HepG2 (cell line): ENCODE data around the gene KIAA0232. TPM values are rescaled to one million over a fixed set of nuclear protein-coding genes. Genes with fewer than 3 reads are reported as not detected.

Experiments
- GLMP ChIP-seq: sonication (generic); formaldehyde crosslinking; IDR thresholded peaks from 2 replicates; pipeline ENCODE4 v1.9.0; 2021; ENCODE audit warnings: missing genetic modification reagents, mild to moderate bottlenecking, borderline replicate concordance
- HCFC1 ChIP-seq: fragments of 150-350 bp; IDR thresholded peaks from 2 replicates; pipeline ENCODE4 v1.6.1; 2014; ENCODE audit warnings: low read depth, low read length
- JUN ChIP-seq: sonication (generic); formaldehyde crosslinking; IDR thresholded peaks from 2 replicates; pipeline ENCODE4 v1.4.0; 2020; ENCODE audit warnings: mild to moderate bottlenecking, missing genetic modification reagents
- JUNB ChIP-seq: sonication (generic); formaldehyde crosslinking; IDR thresholded peaks from 2 replicates; pipeline ENCODE4 v1.8.0; 2022; ENCODE audit warnings: missing genetic modification reagents, mild to moderate bottlenecking, borderline replicate concordance
- NFYB ChIP-seq: sonication (generic); formaldehyde crosslinking; IDR thresholded peaks from 2 replicates; pipeline ENCODE4 v1.4.0; 2020; ENCODE audit warnings: missing genetic modification reagents
- TCF12 ChIP-seq, 2 experiments: fragments of 450-650 bp in 1 of 2; sonication (generic) in 1 of 2; formaldehyde crosslinking in 1 of 2; IDR thresholded peaks; 2 replicates each; pipeline versions ENCODE4 v1.6.1 to v1.8.0; 2017 to 2022; ENCODE audit warnings: antibody characterized with exemption in 1 of 2, mild to moderate bottlenecking in 1 of 2, missing genetic modification reagents in 1 of 2, moderate library complexity in 1 of 2
- TCF7 ChIP-seq: sonication (generic); IDR thresholded peaks from 2 replicates; pipeline ENCODE4 v1.6.1; 2016; ENCODE audit warnings: antibody characterized with exemption, low read depth
- ZFAT ChIP-seq: sonication (generic); formaldehyde crosslinking; conservative IDR thresholded peaks from 2 replicates; pipeline ENCODE4 v1.8.1; 2023; ENCODE audit warnings: missing genetic modification reagents, inconsistent platforms
- ZNF335 ChIP-seq: sonication (generic); formaldehyde crosslinking; IDR thresholded peaks from 2 replicates; pipeline ENCODE4 v1.4.0; 2020; ENCODE audit warnings: missing genetic modification reagents
- ZNF547 ChIP-seq: sonication (generic); formaldehyde crosslinking; IDR thresholded peaks from 2 replicates; pipeline ENCODE4 v1.5.1; 2020; ENCODE audit warnings: mild to moderate bottlenecking, missing genetic modification reagents
- ZNF562 ChIP-seq: sonication (generic); formaldehyde crosslinking; IDR thresholded peaks from 2 replicates; pipeline ENCODE4 v1.8.0; 2022; ENCODE audit warnings: missing genetic modification reagents, borderline replicate concordance
- ZNF713 ChIP-seq: sonication (generic); formaldehyde crosslinking; IDR thresholded peaks from 2 replicates; pipeline ENCODE4 v1.4.0; 2020; ENCODE audit warnings: mild to moderate bottlenecking, missing genetic modification reagents
- ZNF749 ChIP-seq: sonication (generic); formaldehyde crosslinking; IDR thresholded peaks from 2 replicates; pipeline ENCODE4 v1.8.0; 2022; ENCODE audit warnings: mild to moderate bottlenecking, missing genetic modification reagents, moderate library complexity, borderline replicate concordance
- polyA plus RNA-seq, 8 experiments: library from polyadenylated mRNA; depleted of rRNA in 3 of 8; stranded (reverse) in 7 of 8; unstranded in 1 of 8; fragments of >200 nt; fragmentation: Illumina TruSeq in 4 of 8; extraction: Trizol in 4 of 8; gene quantifications; 2 replicates each; pipeline versions ENCODE4 v1.2.1 to v1.2.3, GENCODE V29; 2011 to 2016; ENCODE audit warnings: low read depth in 4 of 8, missing spikeins in 1 of 8, mixed read lengths in 1 of 8; ENCODE audit not compliant: insufficient read depth in 1 of 8
- total RNA-seq, 5 experiments: library from RNA; depleted of rRNA; stranded (reverse); fragments of >200 nt; fragmentation: Illumina TruSeq; extraction: Trizol; gene quantifications; 2 replicates each; pipeline ENCODE4 v1.2.3, GENCODE V29; 2016; ENCODE audit warnings: low read depth in 1 of 5
- TF ChIP-seq, protein P1 (sequence below): sonication (generic); formaldehyde crosslinking; IDR thresholded peaks from 2 replicates; pipeline ENCODE4 v1.4.0; 2020; ENCODE audit warnings: mild to moderate bottlenecking, missing genetic modification reagents
- TF ChIP-seq, protein P2 (sequence below): sonication (generic); formaldehyde crosslinking; IDR thresholded peaks from 2 replicates; pipeline ENCODE4 v1.5.1; 2020; ENCODE audit warnings: missing genetic modification reagents, mild to moderate bottlenecking, borderline replicate concordance
- TF ChIP-seq, protein P3 (sequence below): sonication (generic); formaldehyde crosslinking; IDR thresholded peaks from 2 replicates; pipeline ENCODE4 v1.8.1; 2023; ENCODE audit warnings: mild to moderate bottlenecking, missing genetic modification reagents
- TF ChIP-seq, protein P4 (sequence below): sonication (generic); formaldehyde crosslinking; IDR thresholded peaks from 2 replicates; pipeline ENCODE4 v1.4.0; 2020; ENCODE audit warnings: missing genetic modification reagents
- TF ChIP-seq, protein P5 (sequence below): sonication (generic); formaldehyde crosslinking; IDR thresholded peaks from 2 replicates; pipeline ENCODE4 v1.5.0; 2020; ENCODE audit warnings: mild to moderate bottlenecking, missing genetic modification reagents, borderline replicate concordance

KIAA0232 gene
- total and polyA plus RNA-seq, 2 of the 13 experiments (the other 11 are each of a cell fraction or from before 2014, with no cell fraction given) = 7.8 to 17.1 TPM

GRCh38 chr4:6917461-6918271 is 135.1 kb downstream of the KIAA0232 start (continued):
- peak; percentile 29; the same call in 1 of the 2 replicates for TF ChIP-seq JUNB (CRISPR knock-in tag)
- TF ChIP-seq TCF7 = peak; percentile 81
- no peak for TF ChIP-seq GLMP (CRISPR knock-in tag)
- TF ChIP-seq ZNF713 (CRISPR knock-in tag) = no peak
- no peak for TF ChIP-seq TCF12 (IDR thresholded peaks at IDR 0.05)
- no peak for TF ChIP-seq TCF12 (CRISPR knock-in tag; IDR thresholded peaks at IDR 0.05)
- peak; percentile 88 for TF ChIP-seq ZNF335 (CRISPR knock-in tag)
- TF ChIP-seq ZNF749 (CRISPR knock-in tag) = peak; percentile 73; the same call in 1 of the 2 replicates
- TF ChIP-seq HCFC1 = no peak
- no peak for TF ChIP-seq ZFAT (CRISPR knock-in tag)
- TF ChIP-seq JUN (CRISPR knock-in tag) = peak; percentile 39; the same call in 1 of the 2 replicates
- TF ChIP-seq, protein P1, sequence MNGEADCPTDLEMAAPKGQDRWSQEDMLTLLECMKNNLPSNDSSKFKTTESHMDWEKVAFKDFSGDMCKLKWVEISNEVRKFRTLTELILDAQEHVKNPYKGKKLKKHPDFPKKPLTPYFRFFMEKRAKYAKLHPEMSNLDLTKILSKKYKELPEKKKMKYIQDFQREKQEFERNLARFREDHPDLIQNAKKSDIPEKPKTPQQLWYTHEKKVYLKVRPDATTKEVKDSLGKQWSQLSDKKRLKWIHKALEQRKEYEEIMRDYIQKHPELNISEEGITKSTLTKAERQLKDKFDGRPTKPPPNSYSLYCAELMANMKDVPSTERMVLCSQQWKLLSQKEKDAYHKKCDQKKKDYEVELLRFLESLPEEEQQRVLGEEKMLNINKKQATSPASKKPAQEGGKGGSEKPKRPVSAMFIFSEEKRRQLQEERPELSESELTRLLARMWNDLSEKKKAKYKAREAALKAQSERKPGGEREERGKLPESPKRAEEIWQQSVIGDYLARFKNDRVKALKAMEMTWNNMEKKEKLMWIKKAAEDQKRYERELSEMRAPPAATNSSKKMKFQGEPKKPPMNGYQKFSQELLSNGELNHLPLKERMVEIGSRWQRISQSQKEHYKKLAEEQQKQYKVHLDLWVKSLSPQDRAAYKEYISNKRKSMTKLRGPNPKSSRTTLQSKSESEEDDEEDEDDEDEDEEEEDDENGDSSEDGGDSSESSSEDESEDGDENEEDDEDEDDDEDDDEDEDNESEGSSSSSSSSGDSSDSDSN = peak; percentile 58; the same call in 1 of the 2 replicates
- TF ChIP-seq, protein P2, sequence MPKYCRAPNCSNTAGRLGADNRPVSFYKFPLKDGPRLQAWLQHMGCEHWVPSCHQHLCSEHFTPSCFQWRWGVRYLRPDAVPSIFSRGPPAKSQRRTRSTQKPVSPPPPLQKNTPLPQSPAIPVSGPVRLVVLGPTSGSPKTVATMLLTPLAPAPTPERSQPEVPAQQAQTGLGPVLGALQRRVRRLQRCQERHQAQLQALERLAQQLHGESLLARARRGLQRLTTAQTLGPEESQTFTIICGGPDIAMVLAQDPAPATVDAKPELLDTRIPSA = no peak
- 0 out of 2 replicates have a peak, but pooled peaks have one; percentile 29 for TF ChIP-seq NFYB (CRISPR knock-in tag)
- TF ChIP-seq, protein P3, sequence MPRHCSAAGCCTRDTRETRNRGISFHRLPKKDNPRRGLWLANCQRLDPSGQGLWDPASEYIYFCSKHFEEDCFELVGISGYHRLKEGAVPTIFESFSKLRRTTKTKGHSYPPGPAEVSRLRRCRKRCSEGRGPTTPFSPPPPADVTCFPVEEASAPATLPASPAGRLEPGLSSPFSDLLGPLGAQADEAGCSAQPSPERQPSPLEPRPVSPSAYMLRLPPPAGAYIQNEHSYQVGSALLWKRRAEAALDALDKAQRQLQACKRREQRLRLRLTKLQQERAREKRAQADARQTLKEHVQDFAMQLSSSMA (CRISPR knock-in tag) = no peak
- TF ChIP-seq ZNF547 (CRISPR knock-in tag) = peak; percentile 70; the same call in 1 of the 2 replicates
- TF ChIP-seq, protein P4, sequence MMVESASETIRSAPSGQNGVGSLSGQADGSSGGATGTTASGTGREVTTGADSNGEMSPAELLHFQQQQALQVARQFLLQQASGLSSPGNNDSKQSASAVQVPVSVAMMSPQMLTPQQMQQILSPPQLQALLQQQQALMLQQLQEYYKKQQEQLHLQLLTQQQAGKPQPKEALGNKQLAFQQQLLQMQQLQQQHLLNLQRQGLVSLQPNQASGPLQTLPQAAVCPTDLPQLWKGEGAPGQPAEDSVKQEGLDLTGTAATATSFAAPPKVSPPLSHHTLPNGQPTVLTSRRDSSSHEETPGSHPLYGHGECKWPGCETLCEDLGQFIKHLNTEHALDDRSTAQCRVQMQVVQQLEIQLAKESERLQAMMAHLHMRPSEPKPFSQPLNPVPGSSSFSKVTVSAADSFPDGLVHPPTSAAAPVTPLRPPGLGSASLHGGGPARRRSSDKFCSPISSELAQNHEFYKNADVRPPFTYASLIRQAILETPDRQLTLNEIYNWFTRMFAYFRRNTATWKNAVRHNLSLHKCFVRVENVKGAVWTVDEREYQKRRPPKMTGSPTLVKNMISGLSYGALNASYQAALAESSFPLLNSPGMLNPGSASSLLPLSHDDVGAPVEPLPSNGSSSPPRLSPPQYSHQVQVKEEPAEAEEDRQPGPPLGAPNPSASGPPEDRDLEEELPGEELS (CRISPR knock-in tag) = peak; percentile 94
- no peak for TF ChIP-seq ZNF562 (CRISPR knock-in tag)
- TF ChIP-seq, protein P5, sequence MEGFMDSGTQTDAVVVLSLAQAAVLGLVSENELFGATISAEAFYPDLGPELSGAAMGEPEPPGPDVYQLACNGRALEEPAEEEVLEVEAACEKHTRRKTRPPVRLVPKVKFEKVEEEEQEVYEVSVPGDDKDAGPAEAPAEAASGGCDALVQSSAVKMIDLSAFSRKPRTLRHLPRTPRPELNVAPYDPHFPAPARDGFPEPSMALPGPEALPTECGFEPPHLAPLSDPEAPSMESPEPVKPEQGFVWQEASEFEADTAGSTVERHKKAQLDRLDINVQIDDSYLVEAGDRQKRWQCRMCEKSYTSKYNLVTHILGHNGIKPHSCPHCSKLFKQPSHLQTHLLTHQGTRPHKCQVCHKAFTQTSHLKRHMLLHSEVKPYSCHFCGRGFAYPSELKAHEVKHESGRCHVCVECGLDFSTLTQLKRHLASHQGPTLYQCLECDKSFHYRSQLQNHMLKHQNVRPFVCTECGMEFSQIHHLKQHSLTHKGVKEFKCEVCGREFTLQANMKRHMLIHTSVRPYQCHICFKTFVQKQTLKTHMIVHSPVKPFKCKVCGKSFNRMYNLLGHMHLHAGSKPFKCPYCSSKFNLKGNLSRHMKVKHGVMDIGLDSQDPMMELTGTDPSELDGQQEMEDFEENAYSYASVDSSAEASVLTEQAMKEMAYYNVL (CRISPR knock-in tag) = peak; percentile 77; the same call in 1 of the 2 replicates
